GM12878 (cell line): ENCODE measurements around the gene PROSER3. TPM values are rescaled to one million over a fixed set of nuclear protein-coding genes. Genes with fewer than 3 reads are reported as not detected.

Source experiments
- CHD2 ChIP-seq: IDR thresholded peaks from 2 replicates; pipeline ENCODE4 v1.6.1; 2011; ENCODE audit warnings: low read depth, low read length, improper control_type of control experiment, borderline replicate concordance
- CREB1 ChIP-seq: IDR thresholded peaks from 2 replicates; pipeline ENCODE4 v1.6.1; 2012; ENCODE audit warnings: low read depth, mild to moderate bottlenecking, inconsistent platforms
- KDM1A ChIP-seq: fragments of 200-600 bp; sonication (generic); IDR thresholded peaks from 2 replicates; pipeline ENCODE4 v1.6.1; 2016; ENCODE audit warnings: borderline replicate concordance
- MXI1 ChIP-seq: fragments of 150-350 bp; IDR thresholded peaks from 2 replicates; pipeline ENCODE4 v1.6.1; 2011; ENCODE audit warnings: low read depth, mild to moderate bottlenecking, inconsistent platforms, low read length, improper control_type of control experiment
- PAX5 ChIP-seq: IDR thresholded peaks from 2 replicates; pipeline ENCODE4 v1.6.1; 2011; ENCODE audit warnings: low read depth, low read length, borderline replicate concordance
- PBX3 ChIP-seq: IDR thresholded peaks from 2 replicates; pipeline ENCODE4 v1.6.1; 2011; ENCODE audit warnings: mild to moderate bottlenecking, low read depth, low read length, moderate library complexity; ENCODE audit not compliant: insufficient replicate concordance
- POLR2AphosphoS2 ChIP-seq: IDR thresholded peaks from 2 replicates; pipeline ENCODE4 v1.6.1; 2011; ENCODE audit warnings: low read depth, mild to moderate bottlenecking, low read length, improper control_type of control experiment, moderate library complexity
- RFX5 ChIP-seq: IDR thresholded peaks from 2 replicates; pipeline ENCODE4 v1.6.1; 2011; ENCODE audit warnings: low read depth, low read length, improper control_type of control experiment
- SMAD1 ChIP-seq: fragments of 450-650 bp; IDR thresholded peaks from 2 replicates; pipeline ENCODE4 v1.6.1; 2018; ENCODE audit warnings: mild to moderate bottlenecking, low read depth; ENCODE audit not compliant: partially characterized antibody
- YBX1 ChIP-seq: fragments of 450-650 bp; IDR thresholded peaks from 2 replicates; pipeline ENCODE4 v1.6.1; 2016; ENCODE audit warnings: antibody characterized with exemption
- polyA plus RNA-seq, 11 experiments: library from polyadenylated mRNA; depleted of rRNA in 4 of 11; unstranded in 6 of 11; stranded (reverse) in 5 of 11; fragments of >200 nt; fragmentation: Nextera tagmentation in 4 of 11; fragmentation: Illumina TruSeq in 1 of 11; extraction: Ambion mirVana in 4 of 11; extraction: Trizol in 1 of 11; gene quantifications; 1 replicate in 1 of 11; 2 replicates in 10 of 11; pipeline versions ENCODE4 v1.2.1 to v1.2.3, GENCODE V29; 2011 to 2016; ENCODE audit warnings: inconsistent platforms in 2 of 11, missing spikeins in 2 of 11, low read depth in 1 of 11
- total RNA-seq, 4 experiments: library from RNA; depleted of rRNA in 3 of 4; stranded (reverse); fragments of >200 nt in 3 of 4; fragmentation: Illumina TruSeq in 1 of 4; extraction: Trizol in 1 of 4; gene quantifications; 2 replicates each; pipeline versions ENCODE4 v1.2.1 to v1.2.3, GENCODE V29; 2013 to 2021
- TF ChIP-seq, protein P1 (sequence below): IDR thresholded peaks from 2 replicates; pipeline ENCODE4 v1.6.1; 2012; ENCODE audit warnings: improper control_type of control experiment, low read depth, low read length; ENCODE audit not compliant: insufficient replicate concordance
- TF ChIP-seq, protein P2 (sequence below): IDR thresholded peaks from 2 replicates; pipeline ENCODE4 v1.6.1; 2012; ENCODE audit warnings: low read depth, low read length, improper control_type of control experiment
- TF ChIP-seq, protein P3 (sequence below): IDR thresholded peaks from 2 replicates; pipeline ENCODE4 v1.6.1; 2012; ENCODE audit warnings: low read depth, low read length, improper control_type of control experiment
- TF ChIP-seq, protein P4 (sequence below): fragments of 450-650 bp; IDR thresholded peaks from 2 replicates; pipeline ENCODE4 v1.6.1; 2017; ENCODE audit warnings: antibody characterized with exemption, mild to moderate bottlenecking, moderate library complexity
- TF ChIP-seq, protein P5 (sequence below): IDR thresholded peaks from 2 replicates; pipeline ENCODE4 v1.6.1; 2011; ENCODE audit warnings: low read depth, mild to moderate bottlenecking, low read length, moderate library complexity, borderline replicate concordance; ENCODE audit errors: extremely low read depth

Gene PROSER3
- total and polyA plus RNA-seq, 10 of the 15 experiments (the other 5 are each of a cell fraction or from before 2014, with no cell fraction given) = 0.85 to 25.1 (median 9.6) TPM

- TF ChIP-seq CHD2 = peak; percentile 83
- TF ChIP-seq, protein P1, sequence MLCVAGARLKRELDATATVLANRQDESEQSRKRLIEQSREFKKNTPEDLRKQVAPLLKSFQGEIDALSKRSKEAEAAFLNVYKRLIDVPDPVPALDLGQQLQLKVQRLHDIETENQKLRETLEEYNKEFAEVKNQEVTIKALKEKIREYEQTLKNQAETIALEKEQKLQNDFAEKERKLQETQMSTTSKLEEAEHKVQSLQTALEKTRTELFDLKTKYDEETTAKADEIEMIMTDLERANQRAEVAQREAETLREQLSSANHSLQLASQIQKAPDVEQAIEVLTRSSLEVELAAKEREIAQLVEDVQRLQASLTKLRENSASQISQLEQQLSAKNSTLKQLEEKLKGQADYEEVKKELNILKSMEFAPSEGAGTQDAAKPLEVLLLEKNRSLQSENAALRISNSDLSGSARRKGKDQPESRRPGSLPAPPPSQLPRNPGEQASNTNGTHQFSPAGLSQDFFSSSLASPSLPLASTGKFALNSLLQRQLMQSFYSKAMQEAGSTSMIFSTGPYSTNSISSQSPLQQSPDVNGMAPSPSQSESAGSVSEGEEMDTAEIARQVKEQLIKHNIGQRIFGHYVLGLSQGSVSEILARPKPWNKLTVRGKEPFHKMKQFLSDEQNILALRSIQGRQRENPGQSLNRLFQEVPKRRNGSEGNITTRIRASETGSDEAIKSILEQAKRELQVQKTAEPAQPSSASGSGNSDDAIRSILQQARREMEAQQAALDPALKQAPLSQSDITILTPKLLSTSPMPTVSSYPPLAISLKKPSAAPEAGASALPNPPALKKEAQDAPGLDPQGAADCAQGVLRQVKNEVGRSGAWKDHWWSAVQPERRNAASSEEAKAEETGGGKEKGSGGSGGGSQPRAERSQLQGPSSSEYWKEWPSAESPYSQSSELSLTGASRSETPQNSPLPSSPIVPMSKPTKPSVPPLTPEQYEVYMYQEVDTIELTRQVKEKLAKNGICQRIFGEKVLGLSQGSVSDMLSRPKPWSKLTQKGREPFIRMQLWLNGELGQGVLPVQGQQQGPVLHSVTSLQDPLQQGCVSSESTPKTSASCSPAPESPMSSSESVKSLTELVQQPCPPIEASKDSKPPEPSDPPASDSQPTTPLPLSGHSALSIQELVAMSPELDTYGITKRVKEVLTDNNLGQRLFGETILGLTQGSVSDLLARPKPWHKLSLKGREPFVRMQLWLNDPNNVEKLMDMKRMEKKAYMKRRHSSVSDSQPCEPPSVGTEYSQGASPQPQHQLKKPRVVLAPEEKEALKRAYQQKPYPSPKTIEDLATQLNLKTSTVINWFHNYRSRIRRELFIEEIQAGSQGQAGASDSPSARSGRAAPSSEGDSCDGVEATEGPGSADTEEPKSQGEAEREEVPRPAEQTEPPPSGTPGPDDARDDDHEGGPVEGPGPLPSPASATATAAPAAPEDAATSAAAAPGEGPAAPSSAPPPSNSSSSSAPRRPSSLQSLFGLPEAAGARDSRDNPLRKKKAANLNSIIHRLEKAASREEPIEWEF = no peak
- TF ChIP-seq MXI1 = peak; percentile 84
- TF ChIP-seq, protein P2, sequence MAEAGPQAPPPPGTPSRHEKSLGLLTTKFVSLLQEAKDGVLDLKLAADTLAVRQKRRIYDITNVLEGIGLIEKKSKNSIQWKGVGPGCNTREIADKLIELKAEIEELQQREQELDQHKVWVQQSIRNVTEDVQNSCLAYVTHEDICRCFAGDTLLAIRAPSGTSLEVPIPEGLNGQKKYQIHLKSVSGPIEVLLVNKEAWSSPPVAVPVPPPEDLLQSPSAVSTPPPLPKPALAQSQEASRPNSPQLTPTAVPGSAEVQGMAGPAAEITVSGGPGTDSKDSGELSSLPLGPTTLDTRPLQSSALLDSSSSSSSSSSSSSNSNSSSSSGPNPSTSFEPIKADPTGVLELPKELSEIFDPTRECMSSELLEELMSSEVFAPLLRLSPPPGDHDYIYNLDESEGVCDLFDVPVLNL = no peak
- TF ChIP-seq, protein P3, sequence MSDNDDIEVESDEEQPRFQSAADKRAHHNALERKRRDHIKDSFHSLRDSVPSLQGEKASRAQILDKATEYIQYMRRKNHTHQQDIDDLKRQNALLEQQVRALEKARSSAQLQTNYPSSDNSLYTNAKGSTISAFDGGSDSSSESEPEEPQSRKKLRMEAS = peak; percentile 94
- peak; percentile 17 for TF ChIP-seq SMAD1
- TF ChIP-seq, protein P4, sequence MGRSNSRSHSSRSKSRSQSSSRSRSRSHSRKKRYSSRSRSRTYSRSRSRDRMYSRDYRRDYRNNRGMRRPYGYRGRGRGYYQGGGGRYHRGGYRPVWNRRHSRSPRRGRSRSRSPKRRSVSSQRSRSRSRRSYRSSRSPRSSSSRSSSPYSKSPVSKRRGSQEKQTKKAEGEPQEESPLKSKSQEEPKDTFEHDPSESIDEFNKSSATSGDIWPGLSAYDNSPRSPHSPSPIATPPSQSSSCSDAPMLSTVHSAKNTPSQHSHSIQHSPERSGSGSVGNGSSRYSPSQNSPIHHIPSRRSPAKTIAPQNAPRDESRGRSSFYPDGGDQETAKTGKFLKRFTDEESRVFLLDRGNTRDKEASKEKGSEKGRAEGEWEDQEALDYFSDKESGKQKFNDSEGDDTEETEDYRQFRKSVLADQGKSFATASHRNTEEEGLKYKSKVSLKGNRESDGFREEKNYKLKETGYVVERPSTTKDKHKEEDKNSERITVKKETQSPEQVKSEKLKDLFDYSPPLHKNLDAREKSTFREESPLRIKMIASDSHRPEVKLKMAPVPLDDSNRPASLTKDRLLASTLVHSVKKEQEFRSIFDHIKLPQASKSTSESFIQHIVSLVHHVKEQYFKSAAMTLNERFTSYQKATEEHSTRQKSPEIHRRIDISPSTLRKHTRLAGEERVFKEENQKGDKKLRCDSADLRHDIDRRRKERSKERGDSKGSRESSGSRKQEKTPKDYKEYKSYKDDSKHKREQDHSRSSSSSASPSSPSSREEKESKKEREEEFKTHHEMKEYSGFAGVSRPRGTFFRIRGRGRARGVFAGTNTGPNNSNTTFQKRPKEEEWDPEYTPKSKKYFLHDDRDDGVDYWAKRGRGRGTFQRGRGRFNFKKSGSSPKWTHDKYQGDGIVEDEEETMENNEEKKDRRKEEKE = no peak
- TF ChIP-seq RFX5 = no peak
- TF ChIP-seq PAX5 = peak; percentile 74; the same call in 1 of the 2 replicates
- peak; percentile 46; the same call in 1 of the 2 replicates for TF ChIP-seq CREB1
- TF ChIP-seq, protein P5, sequence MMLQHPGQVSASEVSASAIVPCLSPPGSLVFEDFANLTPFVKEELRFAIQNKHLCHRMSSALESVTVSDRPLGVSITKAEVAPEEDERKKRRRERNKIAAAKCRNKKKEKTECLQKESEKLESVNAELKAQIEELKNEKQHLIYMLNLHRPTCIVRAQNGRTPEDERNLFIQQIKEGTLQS = no peak
- no peak for TF ChIP-seq POLR2AphosphoS2
- no peak for TF ChIP-seq KDM1A
- TF ChIP-seq YBX1 = no peak
- TF ChIP-seq PBX3 = no peak
Observed at GRCh38 chr19:35710784-35711723, 46.9 kb upstream of the PROSER3 start (continued).
